Stimulated activated CD8-positive, alpha-beta memory T cell treated with anti-CD3 and anti-CD28 coated beads, Interleukin-2, amount 100 ng/mL, for 1 hour (primary cell): ENCODE data around the gene TENT5A.
"Not testable (repeated sequence)": the region's sequence is repeated elsewhere in the genome, so short reads cannot be mapped to it uniquely, and the experiment has no call there.

ENCODE experiments used
- DNase-seq, 2 donors: peaks; one replicate each; pipeline ENCODE4 v3.0.0-alpha.2; 2020; ENCODE audit warnings: low read depth in 2 of 2

The TENT5A gene

DNA sequence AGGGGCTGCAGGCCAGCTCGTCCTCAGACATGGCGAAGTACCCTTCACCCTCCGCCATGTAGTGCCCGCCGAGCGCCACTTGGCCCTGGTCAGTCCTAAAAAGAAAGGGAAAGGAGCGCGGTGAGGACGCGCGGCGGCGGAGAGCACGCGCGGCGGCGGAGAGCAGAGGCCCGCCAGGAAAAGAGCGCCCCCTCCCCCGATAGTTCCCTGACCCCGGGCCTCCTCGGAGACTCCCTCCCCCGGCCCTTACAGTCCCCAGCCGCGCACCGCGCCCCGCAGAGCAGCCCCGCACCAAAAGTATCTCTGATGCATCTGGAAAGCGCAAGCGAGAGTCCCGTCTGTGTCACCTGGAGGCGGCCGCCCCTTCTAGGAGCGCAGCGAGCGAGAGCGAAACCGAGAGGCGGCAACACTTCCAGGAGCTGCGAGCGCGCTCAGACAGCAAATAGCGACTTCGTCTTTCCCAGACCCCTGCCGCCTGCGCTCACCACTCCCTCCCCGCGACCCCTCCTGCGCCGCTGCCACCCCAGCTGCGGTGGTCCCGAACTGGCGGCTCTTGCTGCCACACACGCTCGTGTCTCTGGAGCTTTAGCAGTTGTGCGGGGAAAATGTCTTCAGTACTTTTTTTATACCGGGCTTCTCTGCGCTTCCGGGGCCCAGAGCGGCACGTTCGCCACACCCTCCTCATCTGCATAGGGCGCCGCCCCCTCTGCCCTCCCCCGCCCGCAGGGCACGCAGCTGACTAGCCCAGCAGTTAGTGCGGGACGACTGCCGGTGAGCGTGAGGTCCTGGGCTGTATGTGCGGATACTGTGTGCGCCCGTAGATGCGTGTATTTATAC, at the start of gene TENT5A:
Gene TENT5A, minus strand, starts transcription at position 598 of the 837 bp plus-strand sequence. Its CDS starts 540 bp downstream, at position 58.
- DNase-seq: peak; percentile 69 to 72

- DNase-seq: no peak
Observed at GRCh38 chr6:81801489-81801888, 49.0 kb upstream of the TENT5A start.

DNA sequence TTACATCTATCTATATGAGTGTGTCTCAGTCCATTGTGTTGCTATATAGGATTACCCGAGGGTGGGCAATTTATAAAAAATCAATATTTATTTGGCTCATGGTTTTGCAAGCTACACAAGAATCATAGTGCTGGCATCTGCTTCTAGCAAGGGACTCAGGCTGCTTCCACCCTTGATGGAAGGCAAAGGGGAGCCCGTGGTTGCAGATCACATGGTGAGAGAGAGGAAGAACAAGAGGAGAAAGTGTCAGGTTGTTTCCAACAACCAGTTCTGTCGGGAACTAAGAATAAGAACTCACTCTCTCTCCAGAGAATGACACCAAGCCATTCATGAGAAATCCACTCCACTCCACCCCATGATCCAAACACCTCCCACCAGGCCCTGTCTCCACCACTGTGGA, 48.2 kb upstream of the TENT5A start:
- DNase-seq: no peak

GRCh38 chr6:81799323-81799722, 46.8 kb upstream of the TENT5A start:
- DNase-seq: no peak

DNA sequence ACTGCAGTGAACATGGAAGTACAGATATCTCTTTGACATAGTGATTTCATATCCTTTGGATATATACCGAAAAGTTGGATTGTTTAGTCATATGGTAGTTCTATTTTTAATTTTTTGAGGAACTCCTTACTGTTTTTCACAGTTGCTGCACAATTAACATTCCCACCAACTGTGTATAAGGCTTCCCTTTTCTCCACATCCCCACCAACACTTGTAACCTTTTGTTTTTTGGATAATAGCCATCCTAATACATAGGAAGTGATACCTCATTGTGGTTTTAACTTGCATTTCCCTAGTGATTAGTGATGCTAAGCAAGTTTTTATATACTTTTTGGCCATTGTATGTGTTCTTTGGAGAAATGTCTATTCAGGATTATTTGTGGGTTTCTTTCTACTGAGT, 45.1 kb upstream of the TENT5A start:
- DNase-seq: no peak

DNA sequence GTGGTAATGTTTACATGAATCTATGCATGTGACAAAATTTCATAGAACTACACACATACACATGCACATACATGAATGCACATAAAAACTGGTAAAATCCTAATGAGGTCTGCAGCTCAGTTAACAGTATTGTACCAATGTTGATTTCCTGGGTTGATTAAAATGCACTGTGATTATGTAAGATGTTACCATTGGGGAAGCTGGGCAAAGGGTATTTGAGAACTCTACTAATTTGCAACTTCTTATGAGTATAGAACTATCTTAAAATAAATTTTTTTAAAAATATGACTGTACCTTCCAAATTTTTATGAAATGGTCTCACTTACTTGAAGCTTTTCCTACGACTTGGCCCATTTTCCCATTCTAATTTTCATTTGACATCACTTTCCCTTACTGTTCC, 43.4 kb upstream of the TENT5A start:
- no peak for DNase-seq

DNA sequence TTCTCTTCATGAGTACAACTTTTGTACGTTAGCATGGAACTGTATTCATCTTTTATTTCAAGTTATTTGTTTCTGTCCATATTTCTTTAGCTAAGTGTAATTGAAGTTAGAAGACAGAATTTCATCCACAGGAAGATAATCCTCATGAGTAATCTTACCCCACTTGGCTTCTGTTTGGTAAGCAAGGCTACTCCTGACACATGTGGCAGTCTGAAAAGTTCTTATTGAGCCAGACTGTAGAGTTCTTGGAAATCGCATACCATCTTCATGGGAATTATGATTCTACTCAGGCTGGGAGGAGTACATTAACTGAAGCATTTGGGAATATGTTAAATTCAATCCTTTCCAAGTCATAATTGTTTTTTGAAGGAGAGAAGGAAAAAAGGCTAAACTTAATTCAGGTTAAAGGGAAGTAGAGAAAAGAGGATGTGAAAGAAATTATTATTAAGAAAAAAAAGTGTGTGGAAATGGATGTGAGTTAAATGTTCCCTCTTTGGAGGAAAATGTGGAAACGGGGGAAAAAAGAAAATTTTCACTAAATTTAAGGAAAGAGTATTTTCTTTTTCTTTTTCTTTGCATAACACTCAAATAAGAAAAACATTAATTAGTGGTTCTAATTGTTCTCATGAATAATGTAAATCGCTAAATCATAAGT, 41.5 kb upstream of the TENT5A start:
- DNase-seq: no peak

GRCh38 chr6:81792826-81793225, 40.3 kb upstream of the TENT5A start:
- no peak for DNase-seq

DNA sequence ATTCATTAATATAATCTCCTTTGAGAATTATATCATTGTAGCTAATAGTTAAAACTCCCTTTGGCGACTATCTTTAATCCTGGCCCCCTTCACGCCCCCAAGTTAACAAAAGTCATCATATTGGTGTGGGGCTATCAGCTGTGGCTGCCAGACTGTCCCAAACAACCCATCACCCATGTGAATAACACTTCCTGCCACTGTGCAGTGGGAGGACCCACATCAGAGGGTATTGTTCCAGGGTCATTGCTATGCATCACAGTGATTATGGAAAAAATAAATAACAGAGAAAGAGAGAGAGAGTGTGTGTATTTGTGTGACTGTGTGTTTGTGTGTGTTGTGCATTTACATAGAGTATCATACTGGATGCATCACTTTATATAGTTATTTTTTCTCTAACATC, 39.3 kb upstream of the TENT5A start:
- no peak for DNase-seq

DNA sequence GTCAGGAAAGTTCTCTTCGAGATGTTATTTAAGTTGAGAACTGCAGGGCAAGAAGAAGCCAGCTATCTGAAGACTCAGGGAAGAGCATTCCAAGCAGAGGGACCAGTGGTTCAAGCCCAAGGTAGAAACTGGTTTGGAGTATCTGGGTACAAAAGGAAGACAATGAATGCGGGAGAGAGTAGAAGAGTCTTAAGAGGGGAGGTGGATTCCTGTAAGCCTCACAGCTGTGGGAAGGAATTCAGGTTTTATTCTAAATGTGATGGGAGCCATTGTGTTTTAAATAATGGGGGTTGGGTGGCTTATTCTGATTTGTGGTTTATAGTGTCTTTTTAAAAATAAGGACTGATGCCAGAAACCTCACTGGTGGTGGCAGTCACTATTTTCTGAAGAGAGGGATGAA, 37.6 kb upstream of the TENT5A start:
- DNase-seq: no peak

- DNase-seq: no peak
Observed at GRCh38 chr6:81789291-81789690, 36.8 kb upstream of the TENT5A start.

DNA sequence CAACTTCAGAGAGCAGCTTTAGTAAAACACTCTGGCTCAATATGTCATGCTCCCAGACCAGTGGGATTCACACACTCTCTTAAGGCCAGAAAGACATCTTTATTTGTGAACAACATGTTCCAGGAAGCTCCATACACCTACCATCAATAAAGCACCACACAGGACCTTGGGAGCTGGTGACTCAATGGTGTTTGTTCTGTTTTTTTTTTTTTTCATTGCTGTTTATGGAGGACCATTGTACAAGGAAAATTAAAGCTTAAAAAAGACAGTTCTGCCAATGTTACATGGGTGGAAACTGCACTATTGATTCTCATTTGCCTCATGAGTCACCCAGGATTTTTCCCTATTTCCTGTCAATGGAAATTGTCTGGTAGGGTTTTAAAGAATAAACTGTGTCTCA, 36.3 kb upstream of the TENT5A start:
- DNase-seq: no peak

- no peak for DNase-seq
Observed at GRCh38 chr6:81787313-81788068, 35.0 kb upstream of the TENT5A start.

- DNase-seq: no peak
Observed at GRCh38 chr6:81786150-81786549, 33.7 kb upstream of the TENT5A start.

DNA sequence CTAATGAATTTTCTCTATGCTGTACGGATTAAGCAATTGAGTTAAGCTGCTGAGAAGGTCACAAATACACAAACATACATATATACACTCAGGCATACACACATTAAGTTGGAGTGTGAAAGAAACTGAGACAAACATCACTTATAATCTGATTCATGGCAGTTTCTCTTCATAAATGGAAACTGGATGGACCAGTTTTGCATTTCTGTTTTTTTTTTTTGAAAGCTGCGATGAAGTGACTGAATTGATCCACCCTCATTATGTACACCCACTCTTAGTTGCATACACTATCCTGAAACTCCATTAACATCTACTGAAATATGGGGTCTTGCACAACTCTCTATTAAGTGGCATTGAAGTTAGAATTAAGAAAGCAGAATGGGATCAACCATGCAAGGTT, 32.9 kb upstream of the TENT5A start:
- DNase-seq: no peak

- DNase-seq: no peak
Observed at GRCh38 chr6:81783893-81784292, 31.4 kb upstream of the TENT5A start.

DNA sequence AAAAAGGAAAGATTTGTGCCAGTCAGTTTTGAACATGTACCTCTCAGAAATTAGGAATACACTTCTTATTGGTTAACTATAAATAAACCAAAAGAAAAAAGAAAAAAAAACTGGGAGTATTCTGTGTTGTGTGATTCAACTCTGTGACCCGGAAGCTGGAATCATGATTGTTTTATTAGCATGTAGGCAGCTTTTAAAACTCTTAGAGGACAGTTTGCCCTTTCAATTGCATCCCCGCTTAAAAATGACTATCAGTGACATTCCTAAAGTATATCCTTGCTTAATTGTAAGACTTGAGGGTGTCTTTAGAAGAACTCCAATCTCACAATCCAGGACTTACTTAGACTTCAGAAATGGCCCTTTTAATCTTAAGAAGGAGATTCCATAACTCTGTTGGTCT, 29.1 kb upstream of the TENT5A start:
- DNase-seq: no peak

DNA sequence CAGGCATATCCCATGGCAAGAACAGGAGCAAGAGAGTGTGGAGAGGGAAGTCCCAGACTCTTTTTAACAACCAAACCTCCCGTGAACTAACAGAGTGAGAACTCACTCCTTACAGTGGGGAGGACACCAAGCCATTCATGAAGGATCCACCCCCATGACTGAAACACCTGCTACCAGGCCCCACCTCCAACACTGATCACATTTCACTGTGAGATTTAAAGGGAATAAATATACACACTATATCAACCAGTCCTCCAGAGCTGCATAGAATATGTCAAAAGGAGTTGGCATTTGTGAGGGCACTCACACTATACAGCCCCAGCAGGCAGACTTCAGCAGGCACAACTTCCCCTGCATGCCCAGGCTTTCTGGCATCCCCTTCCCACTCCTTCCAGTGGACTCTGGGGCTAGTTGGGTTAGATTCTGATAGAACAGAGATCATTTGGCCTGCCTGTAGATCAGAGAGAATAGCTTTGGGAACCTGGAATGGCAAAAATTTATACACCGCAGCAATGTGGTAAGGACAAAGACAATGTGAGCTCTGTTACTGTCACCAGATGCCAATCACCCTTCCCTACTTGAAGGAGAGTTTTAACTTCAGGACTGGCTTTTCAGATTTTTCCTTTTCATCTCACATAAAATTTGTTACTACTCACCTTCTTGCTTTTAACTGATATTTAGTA, 25.2 kb upstream of the TENT5A start:
- DNase-seq: no peak

- not testable (repeated sequence) for DNase-seq
Observed at GRCh38 chr6:81776219-81776618, 23.7 kb upstream of the TENT5A start.

GRCh38 chr6:81774542-81774941, 22.1 kb upstream of the TENT5A start:
- DNase-seq: no peak

GRCh38 chr6:81773887-81774286, 21.4 kb upstream of the TENT5A start:
- DNase-seq: no peak

DNA sequence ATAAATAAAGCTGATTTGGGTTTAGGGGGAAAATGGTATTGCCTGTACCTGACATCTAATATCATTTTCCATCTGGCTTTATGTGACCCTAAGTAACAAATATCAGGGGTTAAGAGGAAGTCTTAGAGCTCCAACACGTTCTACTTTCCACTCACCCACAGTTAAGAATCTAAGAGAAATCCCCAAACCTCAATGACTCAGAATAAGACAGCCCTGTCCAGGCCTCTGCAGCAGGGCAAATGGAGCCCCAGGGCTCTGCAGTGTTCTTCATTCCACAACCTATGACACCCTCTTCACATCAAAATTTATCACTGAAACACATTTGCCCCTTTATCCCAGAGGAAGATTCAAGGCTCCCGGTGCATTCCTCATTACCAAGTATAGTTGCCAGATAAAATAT, 20.3 kb upstream of the TENT5A start:
- no peak for DNase-seq
